Pancreas (tissue), 10 donors: ENCODE results near the gene TFF2. TPM values are rescaled to one million over a fixed set of nuclear protein-coding genes. Genes with fewer than 3 reads are reported as not detected.
A peak's percentile ranks its signal among the peaks of the same experiment; 100 is the strongest.

Experiments used
- ATAC-seq, 4 donors: fragments of 200-7000 bp; cut with Tn5 transposase; one replicate each; pipeline versions ENCODE4 v1.8.0 to v1.9.1; 2020; ENCODE audit warnings: mild to moderate bottlenecking in 4 of 4, moderate library complexity in 4 of 4
- DNase-seq, 6 donors: peaks; one replicate each; pipeline ENCODE4 v3.0.0-alpha.2; 2020
- FAIRE-seq: peaks from 2 replicates; lab custom pipeline; 2012; peaks lifted over from hg19 to GRCh38; lab: Jason Lieb, UNC
- H3K27ac ChIP-seq, 4 donors: fragments of 200-600 bp; sonication (generic); 1 replicate in 3 of 4; 2 replicates in 1 of 4; pipeline versions ENCODE4 v1.5.0 to v1.8.0; 2020
- H3K27me3 ChIP-seq, 4 donors: fragments of 200-600 bp; one replicate each; pipeline ENCODE4 v1.8.0; 2021
- H3K36me3 ChIP-seq, 3 donors: fragments of 200-600 bp; sonication (generic) in 1 of 3; one replicate each; pipeline versions ENCODE4 v1.5.0 to v1.8.0; 2020 to 2021
- H3K4me1 ChIP-seq, 3 donors: fragments of 200-600 bp; one replicate each; pipeline ENCODE4 v1.8.0; 2021
- H3K4me3 ChIP-seq, 4 donors: fragments of 200-600 bp; sonication (generic) in 2 of 4; one replicate each; pipeline versions ENCODE4 v1.5.0 to v1.8.0; 2020 to 2021
- H3K9me3 ChIP-seq, 4 donors: fragments of 200-600 bp; one replicate each; pipeline ENCODE4 v1.8.0; 2021
- WGBS, 2 donors: extraction: QIAGEN DNeasy Blood & Tissue Kit; methylation state at CpG; one replicate each; pipeline ENCODE4 v1.1.7; 2013; 5-methylcytosine and 5-hydroxymethylcytosine counted together
- intact Hi-C, 3 donors: fragments of 100-400 bp; cut with DNase I; formaldehyde crosslinking; loops; one replicate each; pipeline versions ENCODE4 v1.11.1 to v1.14.2; 2022
- polyA plus RNA-seq, 2 donors: library from polyadenylated mRNA; stranded (reverse); fragments of 200-250 nt; gene quantifications; one replicate each; pipeline ENCODE4 v1.2.3, GENCODE V29; 2013
- total RNA-seq, 6 donors: library from RNA; stranded (reverse); fragmentation: NEBNext Ultra II Directional in 4 of 6; extraction: Animal tissue kit (Norgen Biotek cat#: 25700) in 4 of 6; gene quantifications; one replicate each; pipeline versions ENCODE4 v1.2.1 to v1.2.4, GENCODE V29; 2021 to 2023
- TF ChIP-seq, protein P1 (sequence below), 4 donors: fragments of 200-600 bp; sonication (generic) in 3 of 4; IDR thresholded peaks; one replicate each; pipeline versions ENCODE4 v1.5.0 to v1.8.0; 2021; ENCODE audit warnings: antibody characterized with exemption in 4 of 4
- donor health status: healthy with polysubstance abuse.
- donor health status: DM: no; HTN: no; CAD: no; lungs with moderate emphysema.
- donor health status: DM: no; HTN: no; CAD: no.
- donor health status: control.
- donor health status: control.
- donor health status: Bipolar disorder and iron deficiency.
- donor health status: DM: yes; HTN: yes; CAD: no.
- donor health status: DM: no; HTN: no; CAD: no.
- donor health status: DM: no; HTN: no; CAD: no.
- donor health status: DM: yes; HTN: yes; CAD: no.

Gene TFF2
- total and polyA plus RNA-seq, 8 donors = 0.28 to 19.6 (median 1.7) TPM

DNA sequence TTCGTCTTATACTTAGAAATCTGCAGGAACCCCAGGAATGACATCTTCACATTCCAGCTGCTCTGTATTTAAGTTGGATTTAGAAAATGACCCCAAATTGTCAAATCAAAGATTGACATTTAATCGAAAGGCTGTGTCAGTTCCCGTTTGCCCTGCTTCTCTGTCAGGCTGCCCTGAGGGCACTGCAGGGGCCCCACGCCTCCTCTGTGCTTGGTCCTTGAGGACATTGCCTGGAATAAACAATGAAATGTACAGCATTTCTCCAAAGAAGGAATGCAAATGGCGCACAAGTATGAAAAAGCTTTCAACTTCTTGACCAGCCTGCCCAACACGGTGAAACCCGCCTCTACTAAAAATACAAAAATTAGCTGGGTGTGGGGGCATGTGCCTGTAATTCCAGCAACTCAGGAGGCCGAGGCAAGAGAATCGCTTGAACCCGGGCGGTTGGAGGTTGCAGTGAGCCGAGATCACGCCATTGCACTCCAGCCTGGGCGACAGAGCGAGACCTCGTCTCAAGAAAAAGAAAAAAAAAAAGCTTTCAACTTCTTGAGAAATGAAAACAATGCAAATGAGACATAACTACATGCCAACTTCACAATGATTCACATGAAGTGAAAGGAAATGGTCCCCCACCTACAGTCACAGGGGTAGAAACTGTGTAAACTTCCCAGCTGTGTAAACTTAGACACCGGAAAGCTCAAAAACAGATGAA is 42.1 kb upstream of the TFF2 start:
- ATAC-seq (no peak), FAIRE-seq (no peak), DNase-seq (no peak)
- no peak overlapping the region for H3K4me3 ChIP-seq
- no peaks in the 10 kb centered on the region for H3K36me3 ChIP-seq
- intact Hi-C loops = no loop called here
- H3K27ac ChIP-seq = no peak overlapping the region
- no peaks in the 10 kb centered on the region for H3K27me3 ChIP-seq
- 85 to 90% methylated on average over 17 of the region's 17 CpGs for WGBS, 2 donors
- H3K9me3 ChIP-seq = no peaks in the 10 kb centered on the region
- TF ChIP-seq, protein P1, sequence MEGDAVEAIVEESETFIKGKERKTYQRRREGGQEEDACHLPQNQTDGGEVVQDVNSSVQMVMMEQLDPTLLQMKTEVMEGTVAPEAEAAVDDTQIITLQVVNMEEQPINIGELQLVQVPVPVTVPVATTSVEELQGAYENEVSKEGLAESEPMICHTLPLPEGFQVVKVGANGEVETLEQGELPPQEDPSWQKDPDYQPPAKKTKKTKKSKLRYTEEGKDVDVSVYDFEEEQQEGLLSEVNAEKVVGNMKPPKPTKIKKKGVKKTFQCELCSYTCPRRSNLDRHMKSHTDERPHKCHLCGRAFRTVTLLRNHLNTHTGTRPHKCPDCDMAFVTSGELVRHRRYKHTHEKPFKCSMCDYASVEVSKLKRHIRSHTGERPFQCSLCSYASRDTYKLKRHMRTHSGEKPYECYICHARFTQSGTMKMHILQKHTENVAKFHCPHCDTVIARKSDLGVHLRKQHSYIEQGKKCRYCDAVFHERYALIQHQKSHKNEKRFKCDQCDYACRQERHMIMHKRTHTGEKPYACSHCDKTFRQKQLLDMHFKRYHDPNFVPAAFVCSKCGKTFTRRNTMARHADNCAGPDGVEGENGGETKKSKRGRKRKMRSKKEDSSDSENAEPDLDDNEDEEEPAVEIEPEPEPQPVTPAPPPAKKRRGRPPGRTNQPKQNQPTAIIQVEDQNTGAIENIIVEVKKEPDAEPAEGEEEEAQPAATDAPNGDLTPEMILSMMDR (IDR thresholded peaks at IDR 0.05) = no peak
- no peaks in the 10 kb centered on the region for H3K4me1 ChIP-seq

DNA sequence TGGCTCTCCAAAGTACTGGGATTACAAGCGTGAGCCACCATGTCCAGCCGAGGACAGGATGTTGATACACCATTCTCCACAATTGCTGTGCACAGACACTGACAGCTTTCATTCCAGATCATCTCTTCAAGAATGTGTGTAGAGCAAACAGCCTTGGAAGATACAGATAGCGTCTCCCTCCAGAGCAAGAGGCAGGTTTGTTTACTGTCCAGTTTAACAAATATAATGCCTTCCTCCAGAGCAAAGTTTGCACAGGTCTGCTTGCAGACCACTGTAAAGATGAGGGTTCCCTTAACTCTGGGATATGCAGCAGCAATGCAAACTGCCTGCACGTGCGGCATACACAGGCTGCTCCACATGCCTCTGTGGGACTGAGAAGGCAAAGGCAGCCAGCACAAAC is 40.5 kb upstream of the TFF2 start:
- FAIRE-seq (no peak), ATAC-seq (no peak), DNase-seq (peak in 1 of 6 donors; percentile 20)
- Histone ChIP-seq H3K27me3 (no peaks in the 10 kb centered on the region), H3K4me3 (no peak overlapping the region), H3K36me3 (no peaks in the 10 kb centered on the region), H3K9me3 (no peaks in the 10 kb centered on the region), H3K4me1 (no peaks in the 10 kb centered on the region), H3K27ac (no peak overlapping the region)
- intact Hi-C loops = no loop called here
- TF ChIP-seq, protein P1 (IDR thresholded peaks at IDR 0.05) = no peak
- WGBS, 2 donors = 86 to 99% methylated on average over 5 of the region's 5 CpGs

DNA sequence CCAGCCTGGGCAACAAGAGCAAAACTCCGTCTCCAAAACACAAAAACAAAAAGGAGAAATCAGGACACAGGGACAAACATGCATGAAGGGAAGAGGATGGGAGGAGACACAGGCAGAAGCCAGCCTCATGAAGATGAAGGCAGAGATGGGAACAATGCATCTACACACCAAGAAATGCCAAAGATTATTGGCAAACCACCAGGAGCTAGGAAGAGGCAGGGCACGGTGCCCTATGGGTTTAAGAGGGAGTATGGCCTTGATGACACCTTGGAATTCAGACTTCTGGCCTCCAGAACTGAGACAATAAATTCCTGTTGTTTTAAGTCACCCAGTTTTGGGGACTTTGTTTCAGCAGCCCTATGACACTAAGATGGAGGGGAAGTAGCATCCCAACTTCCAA is 39.9 kb upstream of the TFF2 start:
- Histone ChIP-seq H3K27ac (peak overlapping the region in 3 of 4 donors; percentile 68 to 81 (median 77)), H3K27me3 (no peaks in the 10 kb centered on the region), H3K4me1 (no peaks in the 10 kb centered on the region), H3K9me3 (no peaks in the 10 kb centered on the region), H3K4me3 (no peak overlapping the region), H3K36me3 (no peaks in the 10 kb centered on the region)
- ATAC-seq (no peak), FAIRE-seq (no peak), DNase-seq (peak in 1 of 6 donors; percentile 10)
- intact Hi-C loops = no loop called here
- 55 to 63% methylated on average over 2 of the region's 2 CpGs for whole genome bisulfite sequencing, 2 donors
- TF ChIP-seq, protein P1 (IDR thresholded peaks at IDR 0.05) = no peak

DNA sequence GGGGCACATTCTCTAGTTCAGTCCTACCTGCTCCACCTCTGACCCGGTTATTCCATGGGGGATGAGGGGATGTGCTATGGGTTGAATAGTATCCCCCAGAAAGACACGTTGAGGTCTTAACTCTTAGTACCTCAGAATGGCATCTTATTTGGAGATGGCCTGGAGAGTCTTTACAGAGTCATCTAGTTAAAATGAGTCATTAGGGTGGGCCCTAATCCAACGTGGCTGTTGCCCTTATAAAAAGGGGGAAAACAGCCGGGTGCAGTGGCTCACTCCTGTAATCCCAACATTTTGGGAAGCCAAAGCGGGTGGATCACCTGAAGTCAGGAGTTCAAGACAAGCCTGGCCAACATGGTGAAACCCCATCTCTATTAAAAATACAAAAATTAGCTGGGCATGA is 39.4 kb upstream of the TFF2 start:
- Histone ChIP-seq H3K27me3 (no peaks in the 10 kb centered on the region), H3K36me3 (no peaks in the 10 kb centered on the region), H3K4me1 (no peaks in the 10 kb centered on the region), H3K27ac (peak overlapping the region; percentile 58 to 81 (median 72)), H3K9me3 (no peaks in the 10 kb centered on the region), H3K4me3 (no peak overlapping the region)
- no peak for ATAC-seq
- FAIRE-seq = no peak
- TF ChIP-seq, protein P1 (IDR thresholded peaks at IDR 0.05) = no peak
- no peak for DNase-seq
- 74 to 83% methylated on average over 5 of the region's 5 CpGs for WGBS, 2 donors
- intact Hi-C loops = no loop called here

DNA sequence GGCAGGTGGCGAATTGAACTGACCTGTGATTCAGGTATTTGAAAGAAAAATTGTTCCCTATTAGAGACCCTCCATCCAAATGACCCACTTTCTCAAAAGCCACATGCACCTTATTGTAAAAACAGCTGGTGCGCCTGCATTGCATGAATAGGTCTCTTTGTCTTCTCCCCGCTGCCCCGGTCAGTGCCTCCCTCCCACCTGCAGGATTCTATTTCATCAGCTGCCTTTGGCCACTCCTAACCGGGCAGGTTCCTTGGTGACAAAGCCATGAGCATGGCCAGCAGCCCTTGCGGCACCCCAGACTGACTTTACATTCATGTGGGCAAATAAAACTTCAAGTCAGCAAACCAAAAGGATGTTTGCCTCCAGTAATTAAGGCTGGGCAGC is 38.6 kb upstream of the TFF2 start:
- WGBS, 2 donors = 22 to 50% methylated on average over 6 of the region's 6 CpGs
- TF ChIP-seq, protein P1 (IDR thresholded peaks at IDR 0.05) = no peak
- ATAC-seq (peak; percentile 81 to 89 (median 89)), FAIRE-seq (no peak), DNase-seq (peak; percentile 51 to 79 (median 60))
- Histone ChIP-seq H3K9me3 (no peaks in the 10 kb centered on the region), H3K27me3 (no peaks in the 10 kb centered on the region), H3K4me1 (no peaks in the 10 kb centered on the region), H3K36me3 (no peaks in the 10 kb centered on the region), H3K4me3 (peak overlapping the region in 2 of 4 donors; percentile 17 to 18), H3K27ac (peak overlapping the region; percentile 58 to 81 (median 72))
- intact Hi-C loops = loop anchor here in 1 of 3 donors (10.0 kb wide), 1 partner anchor 65 kb away; no protein-coding TSS in a partner anchor
